GM23338 (cell line): Measurements from ENCODE around the gene CBLN3.

ENCODE experiments used
- CREB1 ChIP-seq: fragments of 250-450 bp; sonication (Bioruptor Pico); IDR thresholded peaks from 2 replicates; pipeline ENCODE4 v1.5.0; 2020; ENCODE audit warnings: low read depth, mild to moderate bottlenecking, moderate library complexity
- CTCF ChIP-seq, 2 experiments: fragments of 200-600 bp in 1 of 2; sonication (generic) in 1 of 2; conservative IDR thresholded peaks; 2 replicates each; pipeline versions ENCODE4 v1.5.1 to v1.6.1; 2016 to 2017; ENCODE audit warnings: antibody characterized with exemption in 2 of 2, low read depth in 2 of 2, mild to moderate bottlenecking in 2 of 2, moderate library complexity in 1 of 2
- ETS1 ChIP-seq: IDR thresholded peaks from 2 replicates; pipeline ENCODE4 v1.6.1; 2016; ENCODE audit warnings: antibody characterized with exemption
- EZH2 ChIP-seq: fragments of 200-600 bp; sonication (generic); IDR thresholded peaks from one replicate; pipeline ENCODE4 v1.8.0; 2017; ENCODE audit warnings: antibody characterized with exemption, mild to moderate bottlenecking, low read depth; ENCODE audit not compliant: unreplicated experiment
- EZH2phosphoT487 ChIP-seq: fragments of 200-600 bp; sonication (generic); IDR thresholded peaks from one replicate; pipeline ENCODE4 v1.8.1; 2018; ENCODE audit warnings: antibody characterized with exemption; ENCODE audit not compliant: unreplicated experiment
- JUNB ChIP-seq: IDR thresholded peaks from one replicate; pipeline ENCODE4 v1.6.1; 2016; ENCODE audit warnings: antibody characterized with exemption; ENCODE audit not compliant: unreplicated experiment
- POLR2AphosphoS5 ChIP-seq: IDR thresholded peaks from 2 replicates; pipeline ENCODE4 v1.6.1; 2016; ENCODE audit warnings: antibody characterized with exemption, low read depth
- STAT1 ChIP-seq: IDR thresholded peaks from one replicate; pipeline ENCODE4 v1.6.1; 2016; ENCODE audit warnings: antibody characterized with exemption; ENCODE audit not compliant: unreplicated experiment
- ZNF114 ChIP-seq: fragments of 250-450 bp; sonication (Bioruptor Pico); IDR thresholded peaks from 2 replicates; pipeline ENCODE4 v1.5.0; 2020; ENCODE audit warnings: mild to moderate bottlenecking, moderate library complexity
- TF ChIP-seq, protein P1 (sequence below): IDR thresholded peaks from one replicate; pipeline ENCODE4 v1.6.1; 2018; ENCODE audit warnings: antibody characterized with exemption; ENCODE audit not compliant: unreplicated experiment

- TF ChIP-seq CTCF (conservative IDR thresholded peaks at IDR 0.05; ENCODE audit: low read depth in 2 of 2) = no peak
- no peak for TF ChIP-seq JUNB
- no peak for TF ChIP-seq POLR2AphosphoS5
- TF ChIP-seq EZH2 = no peak
- TF ChIP-seq, protein P1, sequence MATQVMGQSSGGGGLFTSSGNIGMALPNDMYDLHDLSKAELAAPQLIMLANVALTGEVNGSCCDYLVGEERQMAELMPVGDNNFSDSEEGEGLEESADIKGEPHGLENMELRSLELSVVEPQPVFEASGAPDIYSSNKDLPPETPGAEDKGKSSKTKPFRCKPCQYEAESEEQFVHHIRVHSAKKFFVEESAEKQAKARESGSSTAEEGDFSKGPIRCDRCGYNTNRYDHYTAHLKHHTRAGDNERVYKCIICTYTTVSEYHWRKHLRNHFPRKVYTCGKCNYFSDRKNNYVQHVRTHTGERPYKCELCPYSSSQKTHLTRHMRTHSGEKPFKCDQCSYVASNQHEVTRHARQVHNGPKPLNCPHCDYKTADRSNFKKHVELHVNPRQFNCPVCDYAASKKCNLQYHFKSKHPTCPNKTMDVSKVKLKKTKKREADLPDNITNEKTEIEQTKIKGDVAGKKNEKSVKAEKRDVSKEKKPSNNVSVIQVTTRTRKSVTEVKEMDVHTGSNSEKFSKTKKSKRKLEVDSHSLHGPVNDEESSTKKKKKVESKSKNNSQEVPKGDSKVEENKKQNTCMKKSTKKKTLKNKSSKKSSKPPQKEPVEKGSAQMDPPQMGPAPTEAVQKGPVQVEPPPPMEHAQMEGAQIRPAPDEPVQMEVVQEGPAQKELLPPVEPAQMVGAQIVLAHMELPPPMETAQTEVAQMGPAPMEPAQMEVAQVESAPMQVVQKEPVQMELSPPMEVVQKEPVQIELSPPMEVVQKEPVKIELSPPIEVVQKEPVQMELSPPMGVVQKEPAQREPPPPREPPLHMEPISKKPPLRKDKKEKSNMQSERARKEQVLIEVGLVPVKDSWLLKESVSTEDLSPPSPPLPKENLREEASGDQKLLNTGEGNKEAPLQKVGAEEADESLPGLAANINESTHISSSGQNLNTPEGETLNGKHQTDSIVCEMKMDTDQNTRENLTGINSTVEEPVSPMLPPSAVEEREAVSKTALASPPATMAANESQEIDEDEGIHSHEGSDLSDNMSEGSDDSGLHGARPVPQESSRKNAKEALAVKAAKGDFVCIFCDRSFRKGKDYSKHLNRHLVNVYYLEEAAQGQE = no peak
- no peak for TF ChIP-seq EZH2phosphoT487
- no peak for TF ChIP-seq ZNF114
- no peak for TF ChIP-seq ETS1
- TF ChIP-seq STAT1 = no peak
- TF ChIP-seq CREB1 (CRISPR knock-in tag) = no peak
Measured at GRCh38 chr14:24473211-24473610, 43.7 kb upstream of the CBLN3 start.
